ENCODE data around the gene ETV5. TPM values are rescaled to one million over a fixed set of nuclear protein-coding genes. Genes with fewer than 3 reads are reported as not detected.

Gene ETV5
- total RNA-seq, 4 donors from 2014 or later, result 19.0 to 31.6 (median 21.3) TPM

DNA sequence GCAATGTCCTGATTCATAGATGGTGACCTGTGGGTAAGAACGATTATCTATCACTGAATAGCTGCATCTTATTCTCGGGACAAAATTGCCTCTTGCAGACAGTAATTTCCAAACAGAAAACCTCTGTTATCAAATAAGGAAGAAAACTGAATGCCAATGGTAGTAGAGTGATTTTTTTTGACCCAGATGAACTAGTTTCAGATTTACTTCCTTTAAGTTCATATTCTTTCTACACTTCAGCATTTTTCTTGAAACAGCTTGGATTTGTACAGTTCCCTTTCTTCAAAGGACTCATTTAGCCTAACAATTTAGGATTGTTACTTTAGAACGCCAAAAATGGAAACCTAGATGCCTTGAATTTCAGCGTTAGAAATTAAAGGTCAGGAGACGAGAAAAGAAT lies 14.6 kb downstream of the ETV5 start:
- in situ Hi-C loops (cut with MboI; ENCODE audit: low sequenced_read_pairs in 4 of 4), result no loop called here
- H3K27ac ChIP-seq, result no peak overlapping the region
- H3K4me1 ChIP-seq, result peaks cover 12 to 36% of the 10 kb centered on the region in 2 donors

DNA sequence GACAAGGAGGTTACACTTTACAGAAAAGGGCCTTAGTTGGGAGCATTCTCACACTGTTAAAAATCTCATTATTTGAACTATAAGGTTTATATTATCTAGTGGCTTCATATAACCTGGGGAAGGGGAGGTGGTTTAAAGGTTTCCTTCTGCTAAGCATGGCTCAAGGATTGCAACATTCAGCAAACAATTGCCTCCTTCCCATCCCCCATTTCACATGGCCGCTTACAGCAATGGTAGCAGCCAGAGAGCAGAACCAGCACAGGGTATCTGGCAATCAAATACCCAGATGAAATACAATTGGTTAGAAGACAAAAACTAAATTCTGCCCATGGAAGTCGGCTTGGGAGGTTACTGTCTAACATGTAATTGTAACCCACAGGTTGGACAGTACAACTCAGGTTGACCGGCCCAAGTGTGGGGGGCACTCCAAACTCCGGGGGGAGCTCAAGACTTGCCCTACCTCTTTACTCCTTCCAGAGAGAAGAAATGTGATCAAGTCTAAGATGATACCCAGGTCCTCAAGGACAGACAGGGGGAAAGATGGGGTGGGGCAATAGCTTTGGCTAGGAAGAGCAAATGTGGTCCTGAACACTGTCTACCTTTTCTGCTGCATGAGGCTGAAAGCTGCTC lies 15.5 kb downstream of the ETV5 start:
- ATAC-seq, result no peak
- H3K4me1 ChIP-seq, result peaks cover 12 to 27% of the 10 kb centered on the region in 2 donors
- no peaks in the 10 kb centered on the region for H3K9me3 ChIP-seq
- H3K27ac ChIP-seq, result no peak overlapping the region
- no peak for TF ChIP-seq POLR2A (IDR thresholded peaks at IDR 0.05)
- TF ChIP-seq, protein P1, sequence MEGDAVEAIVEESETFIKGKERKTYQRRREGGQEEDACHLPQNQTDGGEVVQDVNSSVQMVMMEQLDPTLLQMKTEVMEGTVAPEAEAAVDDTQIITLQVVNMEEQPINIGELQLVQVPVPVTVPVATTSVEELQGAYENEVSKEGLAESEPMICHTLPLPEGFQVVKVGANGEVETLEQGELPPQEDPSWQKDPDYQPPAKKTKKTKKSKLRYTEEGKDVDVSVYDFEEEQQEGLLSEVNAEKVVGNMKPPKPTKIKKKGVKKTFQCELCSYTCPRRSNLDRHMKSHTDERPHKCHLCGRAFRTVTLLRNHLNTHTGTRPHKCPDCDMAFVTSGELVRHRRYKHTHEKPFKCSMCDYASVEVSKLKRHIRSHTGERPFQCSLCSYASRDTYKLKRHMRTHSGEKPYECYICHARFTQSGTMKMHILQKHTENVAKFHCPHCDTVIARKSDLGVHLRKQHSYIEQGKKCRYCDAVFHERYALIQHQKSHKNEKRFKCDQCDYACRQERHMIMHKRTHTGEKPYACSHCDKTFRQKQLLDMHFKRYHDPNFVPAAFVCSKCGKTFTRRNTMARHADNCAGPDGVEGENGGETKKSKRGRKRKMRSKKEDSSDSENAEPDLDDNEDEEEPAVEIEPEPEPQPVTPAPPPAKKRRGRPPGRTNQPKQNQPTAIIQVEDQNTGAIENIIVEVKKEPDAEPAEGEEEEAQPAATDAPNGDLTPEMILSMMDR (IDR thresholded peaks at IDR 0.05 in 4 of 5, conservative IDR thresholded peaks at IDR 0.05 in 1 of 5), result no peak
- no peaks in the 10 kb centered on the region for H3K27me3 ChIP-seq
- H3K36me3 ChIP-seq, result no peaks in the 10 kb centered on the region
- no peak overlapping the region for H3K4me3 ChIP-seq
- in situ Hi-C loops (cut with MboI; ENCODE audit: low sequenced_read_pairs in 4 of 4), result no loop called here
- intact Hi-C loops (cut with DNase I; ENCODE audit: low total_unique reads), result no loop called here
- no peak for DNase-seq

More for the DNA sequence above, 14.6 kb downstream of the ETV5 start:
- TF ChIP-seq, protein P1 (IDR thresholded peaks at IDR 0.05 in 4 of 5, conservative IDR thresholded peaks at IDR 0.05 in 1 of 5), result no peak
- no peak for TF ChIP-seq POLR2A (IDR thresholded peaks at IDR 0.05)
- no peaks in the 10 kb centered on the region for H3K27me3 ChIP-seq
- no peaks in the 10 kb centered on the region for H3K36me3 ChIP-seq
- intact Hi-C loops (cut with DNase I; ENCODE audit: low total_unique reads), result no loop called here
- H3K9me3 ChIP-seq, result no peaks in the 10 kb centered on the region
- ATAC-seq (no peak), DNase-seq (no peak)
- H3K4me3 ChIP-seq, result no peak overlapping the region

DNA sequence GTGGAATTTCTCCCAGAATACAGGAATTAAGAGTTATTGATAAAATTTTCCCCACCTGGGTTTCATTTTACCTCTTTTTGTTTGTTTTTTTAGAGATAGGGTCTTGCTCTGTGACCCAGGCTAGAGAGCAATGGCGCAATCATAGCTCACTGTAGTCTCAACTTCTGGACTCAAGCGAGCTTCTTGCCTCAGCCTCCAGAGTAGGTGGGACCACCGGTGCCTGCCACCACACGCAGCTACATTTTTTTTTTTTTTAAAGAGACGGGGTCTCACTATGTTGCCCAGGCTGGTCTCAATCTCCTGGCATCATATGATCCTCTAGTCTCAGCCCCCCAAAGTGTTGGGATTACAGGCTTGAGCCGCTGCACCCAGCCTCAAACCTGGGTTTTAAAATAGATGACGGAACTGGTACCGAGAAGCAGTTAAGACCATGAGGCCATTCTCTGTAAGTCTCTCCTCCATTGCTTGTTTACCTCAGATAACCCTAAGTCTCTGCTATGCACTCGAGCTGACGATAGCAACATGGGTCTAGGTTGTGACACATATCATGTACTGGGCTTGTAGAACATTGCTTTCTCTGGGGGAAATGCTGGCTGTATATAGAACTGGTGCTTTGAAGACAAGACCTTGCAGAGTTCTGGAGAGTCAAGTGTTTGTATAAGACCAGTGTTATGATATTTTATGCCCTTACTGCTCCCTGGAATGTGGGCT lies 16.4 kb downstream of the ETV5 start:
- Histone ChIP-seq H3K4me1 (peaks cover 4 to 18% of the 10 kb centered on the region in 2 donors), H3K27me3 (no peaks in the 10 kb centered on the region), H3K9me3 (no peaks in the 10 kb centered on the region), H3K27ac (no peak overlapping the region), H3K4me3 (no peak overlapping the region), H3K36me3 (no peaks in the 10 kb centered on the region)
- in situ Hi-C loops (cut with MboI; ENCODE audit: low sequenced_read_pairs in 4 of 4) (no loop called here), intact Hi-C loops (cut with DNase I; ENCODE audit: low total_unique reads) (no loop called here)
- no peak for TF ChIP-seq POLR2A (IDR thresholded peaks at IDR 0.05)
- TF ChIP-seq, protein P1 (IDR thresholded peaks at IDR 0.05 in 4 of 5, conservative IDR thresholded peaks at IDR 0.05 in 1 of 5), result no peak
- DNase-seq, result no peak
- no peak for ATAC-seq

DNA sequence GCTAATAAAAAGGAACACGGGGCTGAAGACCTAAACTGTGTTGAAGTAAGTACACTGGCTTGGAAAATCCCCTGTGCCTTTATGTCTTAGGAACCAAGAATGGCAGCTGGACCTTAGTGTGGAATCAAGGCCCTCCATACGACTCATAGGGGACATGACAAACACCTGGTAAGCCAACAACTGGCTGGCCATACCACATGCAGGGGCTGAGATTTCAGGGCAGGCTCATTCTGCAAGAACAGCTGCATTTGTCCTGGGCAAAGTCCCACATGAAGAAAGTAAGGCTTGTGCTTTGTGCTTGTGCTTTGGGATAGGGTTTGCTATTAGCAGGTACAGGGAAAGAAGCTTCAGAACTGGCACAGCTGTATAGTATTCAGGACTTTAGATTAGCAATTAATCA lies 18.0 kb downstream of the ETV5 start:
- Histone ChIP-seq H3K9me3 (no peaks in the 10 kb centered on the region), H3K27me3 (no peaks in the 10 kb centered on the region), H3K27ac (no peak overlapping the region), H3K4me1 (peaks cover 0 to 12% of the 10 kb centered on the region in 2 donors), H3K36me3 (no peaks in the 10 kb centered on the region), H3K4me3 (no peak overlapping the region)
- in situ Hi-C loops (cut with MboI; ENCODE audit: low sequenced_read_pairs in 4 of 4), result no loop called here
- intact Hi-C loops (cut with DNase I; ENCODE audit: low total_unique reads), result no loop called here
- TF ChIP-seq, protein P1 (IDR thresholded peaks at IDR 0.05 in 4 of 5, conservative IDR thresholded peaks at IDR 0.05 in 1 of 5), result no peak
- no peak for TF ChIP-seq POLR2A (IDR thresholded peaks at IDR 0.05)
- DNase-seq (no peak), ATAC-seq (peak; percentile 32 to 50)
